Activated T-cell treated with anti-CD3 and anti-CD28 coated beads for 24 hours (primary cell): Measurements from ENCODE around the gene HAVCR2.

Experiments
- DNase-seq: peaks from one replicate; pipeline ENCODE4 v3.0.0-alpha.2; 2020; ENCODE audit warnings: low read depth

HAVCR2 gene

GRCh38 chr5:157045601-157046000 is 63.2 kb downstream of the HAVCR2 start:
- no peak for DNase-seq

- no peak for DNase-seq
Measured at GRCh38 chr5:157038568-157039187, 70.2 kb downstream of the HAVCR2 start.
